NCI-H345 treated with DMSO at 0.1 percent for 48 hours (cell line): ENCODE measurements around the gene GPR183.

Source experiments
- DNase-seq: peaks from one replicate; lab custom pipeline; 2025; ENCODE audit not compliant: unreplicated experiment; lab: John Stamatoyannopoulos, UW

Gene GPR183

GRCh38 chr13:99307247-99307646 is at the start of gene GPR183:
GPR183 (minus strand) TSS chr13:99307399; CDS start chr13:99296145, 11,254 bp downstream.
- no peak for DNase-seq

GRCh38 chr13:99356262-99357091 is 49.3 kb upstream of the GPR183 start:
- DNase-seq, result no peak

GRCh38 chr13:99356012-99356261 is 48.7 kb upstream of the GPR183 start:
- no peak for DNase-seq

- DNase-seq, result no peak
These were observed 48.2 kb upstream of the GPR183 start for GRCh38 chr13:99355267-99356011.

GRCh38 chr13:99354371-99354951 is 47.3 kb upstream of the GPR183 start:
- DNase-seq, result no peak

GRCh38 chr13:99353836-99354235 is 46.6 kb upstream of the GPR183 start:
- DNase-seq, result no peak

- DNase-seq, result no peak
These were observed 46.0 kb upstream of the GPR183 start for GRCh38 chr13:99353246-99353600.

- no peak for DNase-seq
These were observed 45.4 kb upstream of the GPR183 start for GRCh38 chr13:99352351-99353245.

- no peak for DNase-seq
These were observed 44.6 kb upstream of the GPR183 start for GRCh38 chr13:99351772-99352171.

GRCh38 chr13:99350191-99350590 is 43.0 kb upstream of the GPR183 start:
- no peak for DNase-seq

GRCh38 chr13:99347911-99348451 is 40.8 kb upstream of the GPR183 start:
- no peak for DNase-seq

GRCh38 chr13:99347335-99347878 is 40.2 kb upstream of the GPR183 start:
- no peak for DNase-seq

GRCh38 chr13:99346335-99347042 is 39.3 kb upstream of the GPR183 start:
- no peak for DNase-seq

- no peak for DNase-seq
These were observed 38.1 kb upstream of the GPR183 start for GRCh38 chr13:99345345-99345744.

- DNase-seq, result no peak
These were observed 37.5 kb upstream of the GPR183 start for GRCh38 chr13:99344610-99345208.

GRCh38 chr13:99342723-99343315 is 35.6 kb upstream of the GPR183 start:
- DNase-seq, result no peak

- DNase-seq, result no peak
These were observed 34.9 kb upstream of the GPR183 start for GRCh38 chr13:99341969-99342722.

GRCh38 chr13:99340638-99341037 is 33.4 kb upstream of the GPR183 start:
- DNase-seq, result no peak
